ENCODE measurements around the gene UQCRQ.
"Not testable (repeated sequence)": the region's sequence is repeated elsewhere in the genome, so short reads cannot be mapped to it uniquely, and the experiment has no call there.

The UQCRQ gene

DNA sequence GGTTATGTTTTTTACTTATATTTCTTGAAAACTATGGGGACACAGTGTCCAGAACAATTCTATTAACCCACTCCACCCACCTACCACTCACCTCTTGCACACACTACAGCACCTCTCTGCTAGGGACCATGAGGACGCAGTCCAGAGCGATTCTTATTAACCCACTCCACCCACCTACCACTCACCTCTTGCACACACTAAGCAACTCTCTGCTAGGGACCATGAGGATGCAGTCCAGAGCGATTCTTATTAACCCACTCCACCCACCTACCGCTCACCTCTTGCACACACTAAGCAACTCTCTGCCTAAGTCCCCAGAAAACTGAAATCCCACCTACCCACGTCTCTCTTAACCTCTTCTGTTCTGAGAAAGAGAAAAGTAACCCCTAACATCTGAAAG is 33.8 kb upstream of the UQCRQ start:
- no peak for DNase-seq (ENCODE audit: low spot score)

DNA sequence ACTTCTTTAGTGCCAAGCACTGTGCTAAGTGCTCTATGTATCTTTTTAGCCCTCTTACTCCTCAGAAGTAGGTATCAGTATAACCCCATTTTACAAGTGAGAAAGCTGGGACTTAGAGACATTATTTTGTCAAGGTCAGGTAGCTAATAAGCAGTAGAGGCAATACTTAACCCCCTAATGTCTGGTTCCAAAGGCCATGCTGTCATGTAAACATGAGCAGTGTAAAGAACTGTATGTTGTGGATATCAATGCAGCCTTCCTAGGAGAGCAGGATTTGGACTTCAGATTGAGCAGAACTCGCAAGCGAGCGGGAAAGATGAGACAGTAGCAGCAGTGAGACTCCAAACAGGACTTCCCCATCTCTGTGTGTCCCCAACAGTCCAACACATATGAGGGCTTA is 32.4 kb upstream of the UQCRQ start:
- no peak for DNase-seq (ENCODE audit: low spot score)

DNA sequence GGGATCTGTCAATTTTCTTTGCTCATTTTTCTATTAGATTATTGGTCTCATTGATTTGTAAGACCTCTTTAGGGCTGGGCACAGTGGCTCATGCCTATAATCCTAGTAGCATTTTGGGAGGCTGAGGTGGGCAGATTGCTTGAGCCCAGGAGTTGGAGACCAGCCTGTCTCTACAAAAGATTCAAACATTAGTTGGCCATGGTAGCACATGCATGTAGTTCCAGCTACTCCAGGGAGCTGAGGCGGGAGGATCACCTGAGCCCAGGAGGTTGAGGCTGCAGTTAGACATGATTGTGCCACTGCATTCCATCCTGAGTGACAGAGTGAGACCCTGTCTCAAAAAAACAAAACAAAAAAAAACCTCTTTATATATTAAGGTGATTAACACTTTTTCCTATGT is 29.6 kb upstream of the UQCRQ start:
- DNase-seq (ENCODE audit: low spot score): no peak

DNA sequence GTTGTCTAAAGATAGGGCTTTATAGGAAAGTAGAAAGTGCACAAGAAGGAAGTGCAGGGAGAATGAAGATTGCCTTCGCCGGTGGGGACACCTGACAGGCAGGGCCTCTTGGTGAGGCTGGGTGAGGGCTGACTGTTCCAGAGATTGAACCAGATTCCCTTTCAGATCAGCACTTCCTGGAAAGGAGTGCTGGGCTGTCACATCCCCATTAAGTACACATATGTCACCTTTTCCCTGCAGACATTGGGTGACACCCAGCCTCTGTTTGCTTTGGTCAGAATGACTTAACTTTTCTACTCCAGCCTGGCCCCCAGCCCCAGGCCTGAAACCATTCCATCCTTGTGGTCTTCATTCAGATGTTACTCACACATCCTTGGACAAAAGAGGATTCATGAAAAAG is 28.6 kb upstream of the UQCRQ start:
- DNase-seq (ENCODE audit: low spot score): no peak

DNA sequence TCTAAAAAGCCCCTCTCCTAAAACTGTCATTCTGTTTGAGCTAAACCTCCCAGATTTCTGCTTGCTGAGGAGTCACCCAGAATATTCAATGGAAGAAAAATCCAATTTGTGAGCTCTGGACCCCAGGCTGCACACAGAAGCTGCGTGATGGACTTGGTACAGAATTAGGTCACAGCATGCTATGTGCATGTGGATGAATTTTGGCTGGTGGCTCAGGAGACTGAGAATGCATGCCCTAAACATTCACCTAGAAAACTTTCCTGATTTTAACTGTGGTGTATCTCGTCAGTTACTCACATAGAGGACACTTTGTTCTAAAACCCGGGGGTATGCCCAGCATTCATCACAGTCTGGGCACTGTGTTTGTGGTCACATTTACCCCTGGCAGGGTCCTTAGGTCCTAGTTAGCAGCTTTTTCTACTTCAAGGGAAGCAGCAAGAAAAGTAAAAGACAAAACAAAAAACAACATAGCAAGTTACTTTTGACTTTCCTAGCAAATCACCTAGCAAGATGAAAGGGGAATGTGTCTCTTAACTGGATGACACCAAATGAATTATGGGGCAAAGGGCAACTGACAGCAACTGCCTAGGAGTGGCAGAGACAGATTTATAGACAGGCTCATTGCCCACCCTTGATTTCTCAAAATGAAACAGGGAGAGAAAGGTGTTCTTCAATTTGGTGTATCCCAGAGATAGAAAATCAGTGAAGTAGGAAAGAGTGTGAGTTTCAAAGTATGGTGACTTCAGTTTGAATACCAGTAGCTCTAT is 27.7 kb upstream of the UQCRQ start:
- DNase-seq (ENCODE audit: low spot score): no peak

DNA sequence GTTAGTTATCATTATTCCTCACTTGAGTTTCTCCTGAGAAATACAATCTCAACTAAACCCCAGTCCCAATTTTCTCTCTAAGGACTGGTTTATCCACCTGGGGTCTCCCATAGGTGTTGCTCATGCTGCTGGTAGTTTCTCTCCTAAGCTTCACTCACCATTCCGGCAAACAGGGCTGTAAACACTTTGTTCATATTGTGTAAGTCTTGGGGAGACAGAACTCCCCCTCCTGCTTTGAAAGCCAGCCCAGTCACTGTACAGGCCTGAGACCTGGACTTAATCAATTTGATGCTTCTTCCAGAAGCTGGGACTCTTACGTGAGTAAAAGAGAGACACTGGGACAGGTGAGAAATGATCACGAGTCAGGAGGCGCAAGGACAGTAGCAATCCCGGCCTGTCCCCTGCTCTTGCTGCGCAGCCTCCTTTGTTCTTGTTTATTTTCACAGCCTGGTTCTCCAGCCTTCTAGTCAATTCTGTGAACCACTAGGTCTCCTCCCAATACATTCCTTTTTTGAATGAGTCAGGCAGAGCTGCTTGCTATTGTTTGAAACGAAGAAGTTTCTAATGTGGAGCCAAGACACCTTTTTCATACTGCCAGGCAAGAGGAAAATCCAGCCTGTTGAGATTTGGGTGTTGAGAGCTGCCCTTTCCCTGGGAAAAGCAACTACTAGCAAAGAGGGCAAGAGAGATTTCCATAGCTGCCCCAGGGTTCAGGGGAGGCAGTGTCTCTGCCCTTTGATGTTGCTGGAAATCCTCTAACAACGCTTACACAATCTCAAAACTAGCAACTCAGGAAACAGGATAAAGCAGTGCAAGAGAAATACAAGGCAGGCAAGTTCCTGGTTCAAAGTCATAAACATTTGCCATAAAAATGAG is 26.8 kb upstream of the UQCRQ start:
- peak; percentile 43 for DNase-seq (ENCODE audit: low spot score)

DNA sequence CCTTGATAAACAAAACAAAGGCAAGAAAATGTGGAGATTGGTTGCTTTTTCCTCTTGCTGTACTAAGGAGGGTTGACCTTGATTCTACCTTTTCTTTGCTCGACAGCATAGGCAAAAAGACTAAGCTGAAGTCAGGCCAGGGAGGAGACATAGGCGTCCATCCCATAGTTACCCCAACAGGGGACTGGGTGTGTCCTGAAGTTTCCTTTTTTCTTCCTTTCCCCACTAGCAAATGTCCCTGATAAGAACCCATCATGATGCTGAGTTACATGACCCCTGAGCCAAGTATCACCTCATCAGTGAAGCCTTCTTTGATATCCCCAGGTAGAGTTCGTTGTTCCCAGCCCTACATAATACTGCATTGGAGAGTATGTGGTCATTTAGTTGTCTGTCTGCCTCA is 26.1 kb upstream of the UQCRQ start:
- no peak for DNase-seq (ENCODE audit: low spot score)

DNA sequence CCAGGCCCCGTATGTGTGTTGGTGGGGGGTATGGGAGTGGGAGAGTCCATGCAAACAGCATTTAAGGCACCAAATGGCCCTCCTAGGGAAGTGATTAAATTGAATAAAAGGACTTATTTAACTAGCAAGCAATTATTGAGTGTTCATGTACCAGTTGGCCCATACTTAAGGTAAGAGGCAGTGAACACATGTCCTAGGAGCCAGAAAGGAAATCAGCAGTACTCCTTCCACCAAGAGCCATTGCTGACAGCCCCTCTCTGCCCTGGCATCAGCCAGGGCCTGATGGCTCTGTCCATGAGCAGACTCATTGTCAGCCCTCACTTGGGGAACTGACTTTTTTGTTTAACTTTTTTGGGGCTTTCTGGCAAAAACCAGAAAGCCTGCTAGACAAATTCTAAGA is 25.5 kb upstream of the UQCRQ start:
- DNase-seq (ENCODE audit: low spot score): no peak

DNA sequence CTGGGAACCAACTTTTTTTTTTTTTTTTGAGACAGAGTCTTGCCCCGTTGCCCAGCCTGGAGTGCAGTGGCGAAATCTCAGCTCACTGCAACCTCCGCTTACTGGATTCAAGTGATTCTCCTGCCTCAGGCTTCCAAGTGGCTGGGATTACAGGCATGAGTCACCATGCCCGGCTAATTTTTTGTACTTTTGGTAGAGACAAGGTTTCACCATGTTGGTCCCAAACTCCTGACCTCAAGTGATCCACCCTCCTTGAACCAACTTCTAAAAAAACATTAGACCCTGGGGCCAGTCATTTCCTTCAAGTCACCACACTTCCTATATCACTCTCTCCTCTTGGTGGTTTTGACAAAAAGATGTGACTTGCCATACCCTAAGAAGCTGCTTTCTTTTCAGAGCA is 25.1 kb upstream of the UQCRQ start:
- no peak for DNase-seq (ENCODE audit: low spot score)

DNA sequence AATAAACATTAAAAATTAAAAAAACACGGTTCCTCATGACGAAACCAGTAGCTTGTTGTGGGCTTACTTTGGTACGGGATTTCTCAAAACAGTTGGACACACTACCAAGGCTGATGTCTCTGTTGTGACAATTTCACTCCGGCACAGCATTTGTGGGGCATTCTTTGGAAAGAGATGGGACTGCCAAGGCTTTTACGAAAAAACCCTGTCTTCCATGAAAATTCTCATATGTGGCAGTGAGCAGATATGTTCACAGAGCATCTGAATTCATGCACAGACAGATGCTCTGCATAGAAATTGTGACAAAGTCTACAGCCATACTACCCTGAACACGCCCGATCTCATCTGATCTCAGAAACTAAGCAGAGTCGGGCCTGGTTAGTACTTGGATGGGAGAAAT is 18.2 kb upstream of the UQCRQ start:
- DNase-seq (ENCODE audit: low spot score): no peak

DNA sequence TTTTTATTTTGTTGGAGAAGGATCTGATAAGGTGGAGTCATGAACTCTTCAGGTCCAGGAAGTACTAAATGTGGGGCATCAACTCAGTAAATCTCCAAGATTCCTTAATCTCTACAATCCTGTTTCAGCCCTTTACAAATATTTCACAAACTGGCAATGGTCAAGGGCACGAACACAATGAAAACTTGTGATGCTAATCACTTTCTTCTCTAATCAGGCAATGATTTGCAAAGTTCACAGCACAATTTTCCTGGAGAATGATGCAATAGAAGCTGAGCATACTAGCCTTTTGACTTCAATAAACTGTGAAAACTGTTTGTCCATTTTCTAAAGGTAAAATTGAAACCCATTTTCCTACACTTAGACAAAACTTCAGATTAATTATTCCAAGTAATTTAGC is 17.1 kb upstream of the UQCRQ start:
- no peak for DNase-seq (ENCODE audit: low spot score)

DNA sequence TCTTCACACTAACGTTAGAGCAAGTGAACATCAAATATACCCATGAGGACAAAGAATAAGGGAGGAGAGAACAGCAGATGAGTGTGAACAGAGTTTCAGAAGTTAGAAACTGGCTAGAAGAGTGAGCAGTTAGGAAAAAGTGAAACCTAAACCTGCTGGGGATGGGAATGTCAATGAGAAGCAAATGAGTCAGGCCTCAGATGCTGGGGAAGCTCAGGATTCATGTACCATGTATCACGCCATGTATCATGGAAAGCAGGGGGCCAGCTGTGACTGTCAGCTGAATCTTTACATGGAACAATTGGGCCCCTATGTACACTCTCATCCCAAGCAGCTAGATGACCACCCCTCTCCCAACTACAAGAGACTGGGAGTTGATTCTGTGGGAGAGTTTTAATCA is 16.4 kb upstream of the UQCRQ start:
- no peak for DNase-seq (ENCODE audit: low spot score)

DNA sequence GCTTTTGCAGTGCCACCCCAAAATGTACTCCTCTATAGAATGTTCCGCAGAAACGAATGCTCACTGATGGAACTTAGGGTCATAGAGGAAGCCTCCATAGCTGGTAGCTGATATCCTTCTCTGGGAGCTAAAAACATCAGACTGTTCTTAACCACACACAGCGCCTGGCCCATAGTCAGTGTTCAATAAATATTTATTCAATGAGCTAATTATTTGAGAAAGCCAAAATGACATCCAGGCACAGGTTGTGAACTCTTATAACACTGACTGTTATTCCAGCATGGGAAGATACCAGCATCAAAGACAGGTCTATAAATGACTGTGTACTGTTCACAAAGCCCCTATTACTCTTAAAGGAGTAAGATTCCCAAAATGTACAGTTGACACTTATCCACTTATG is 13.1 kb upstream of the UQCRQ start:
- DNase-seq (ENCODE audit: low spot score): no peak

DNA sequence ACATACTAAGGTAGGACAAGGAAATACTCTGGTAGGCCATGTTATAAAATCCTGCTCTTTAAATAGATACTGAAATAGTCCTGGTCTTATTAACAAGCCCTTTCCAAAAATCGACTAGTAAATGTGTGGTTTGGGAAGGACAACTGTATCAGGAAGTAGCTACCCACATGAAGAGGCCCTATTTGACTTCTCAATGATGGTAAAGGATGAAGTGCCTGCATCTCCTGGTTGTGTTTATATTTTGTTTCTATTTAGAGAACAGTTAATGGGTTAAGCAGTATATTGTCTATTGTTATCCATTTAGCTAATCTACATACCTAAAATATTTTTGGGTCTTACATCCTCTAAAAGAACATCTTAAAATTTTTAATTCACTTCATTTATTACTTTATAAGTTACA is 12.7 kb upstream of the UQCRQ start:
- no peak for DNase-seq (ENCODE audit: low spot score)

DNA sequence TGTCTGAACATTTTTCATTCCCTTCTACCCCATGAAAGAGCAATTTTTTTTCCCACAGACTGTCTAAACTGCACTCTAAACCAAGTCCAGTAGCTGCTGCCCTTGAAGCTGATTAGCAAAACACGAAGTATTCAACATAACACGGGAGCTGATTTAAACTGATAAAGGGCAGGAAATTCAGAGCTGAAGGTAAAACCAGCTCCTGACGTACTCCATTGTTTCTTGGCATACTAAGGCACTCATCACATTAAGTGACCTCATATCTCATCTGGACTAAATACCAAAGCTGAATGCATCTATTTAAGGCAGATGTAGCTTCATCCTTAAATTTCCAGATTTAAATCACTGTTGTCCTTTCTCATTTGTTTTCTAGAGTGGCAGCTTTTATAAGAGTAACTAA is 12.1 kb upstream of the UQCRQ start:
- no peak for DNase-seq (ENCODE audit: low spot score)

DNA sequence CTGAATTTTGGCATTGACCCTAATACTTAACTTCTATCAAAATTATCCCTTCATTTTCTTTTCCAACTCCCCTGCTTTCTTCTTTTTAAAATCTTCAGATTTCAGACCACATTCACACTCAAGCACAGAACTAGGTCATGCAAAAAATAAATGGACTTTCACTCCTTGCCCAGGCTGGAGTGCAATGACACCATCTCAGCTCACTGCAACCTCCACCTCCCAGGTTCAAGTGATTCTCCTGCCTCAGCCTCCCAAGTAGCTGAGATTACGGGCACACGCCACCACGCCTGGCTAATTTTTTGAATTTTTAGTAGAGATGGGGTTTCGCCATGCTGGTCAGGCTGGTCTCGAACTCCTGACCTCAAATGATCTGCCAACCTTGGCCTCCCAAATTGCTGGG is 11.4 kb upstream of the UQCRQ start:
- DNase-seq (ENCODE audit: low spot score): not testable (repeated sequence)

DNA sequence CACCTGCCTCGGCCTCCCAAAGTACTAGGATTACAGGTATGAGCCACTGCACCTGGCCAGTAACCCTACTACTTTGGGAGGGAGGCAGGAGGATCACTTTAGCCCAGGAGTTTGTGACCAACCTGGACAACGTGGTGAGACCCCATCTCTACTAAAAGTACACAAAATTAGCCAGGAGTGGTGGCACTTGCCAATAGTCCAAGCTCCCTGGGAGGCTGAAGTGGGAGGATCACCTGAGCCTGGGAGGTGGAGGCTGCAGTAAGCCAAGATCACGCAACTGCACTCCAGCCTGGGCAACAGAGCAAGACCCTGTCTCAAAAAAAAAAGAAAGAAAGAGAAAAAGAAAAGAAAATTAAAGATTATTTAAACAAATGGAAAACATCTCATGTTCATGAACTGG is 10.4 kb upstream of the UQCRQ start:
- no peak for DNase-seq (ENCODE audit: low spot score)

DNA sequence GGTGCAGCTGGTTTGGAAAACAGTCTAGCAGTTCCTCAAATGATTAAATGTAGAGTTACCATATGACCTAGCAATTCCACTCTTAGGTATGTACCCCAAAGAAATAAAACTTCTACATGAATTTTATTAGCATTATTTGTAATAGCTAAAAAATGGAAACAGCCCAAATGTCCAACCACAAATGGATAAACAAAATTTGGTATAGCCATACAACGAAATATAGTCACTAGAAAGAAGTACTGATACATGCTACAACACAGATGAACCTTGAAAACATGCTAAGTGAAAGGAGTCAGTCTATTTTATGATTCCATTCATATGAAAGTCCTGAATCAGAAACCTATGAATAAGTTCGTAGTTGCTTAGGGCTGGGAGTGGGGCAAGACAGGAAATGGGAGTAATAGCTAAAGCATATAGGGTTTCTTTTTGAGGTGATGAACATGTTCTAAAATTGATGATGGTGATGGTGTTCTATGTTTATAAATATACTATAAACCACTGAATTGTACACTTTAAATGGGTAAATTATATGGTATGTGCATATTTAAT is 6.5 kb upstream of the UQCRQ start:
- no peak for DNase-seq (ENCODE audit: low spot score)

DNA sequence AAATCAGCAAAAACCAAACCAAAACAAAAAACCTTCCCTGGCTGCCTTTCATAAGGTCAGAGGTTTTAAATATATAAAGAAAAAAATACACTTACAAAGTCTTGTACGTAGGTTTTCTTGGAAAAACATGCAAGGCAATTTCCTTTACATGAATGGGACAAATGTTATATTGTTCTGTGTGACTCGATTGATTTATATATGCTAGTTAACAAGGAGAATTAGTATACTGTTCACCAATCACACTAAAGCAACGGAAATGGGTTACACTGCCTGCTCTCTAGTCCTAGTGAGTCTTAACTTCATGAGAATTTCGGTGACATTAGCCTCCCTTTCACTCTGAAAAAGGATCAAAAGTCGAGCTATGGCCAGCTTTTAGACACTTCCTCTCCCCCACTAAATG is 5.7 kb upstream of the UQCRQ start:
- no peak for DNase-seq (ENCODE audit: low spot score)

DNA sequence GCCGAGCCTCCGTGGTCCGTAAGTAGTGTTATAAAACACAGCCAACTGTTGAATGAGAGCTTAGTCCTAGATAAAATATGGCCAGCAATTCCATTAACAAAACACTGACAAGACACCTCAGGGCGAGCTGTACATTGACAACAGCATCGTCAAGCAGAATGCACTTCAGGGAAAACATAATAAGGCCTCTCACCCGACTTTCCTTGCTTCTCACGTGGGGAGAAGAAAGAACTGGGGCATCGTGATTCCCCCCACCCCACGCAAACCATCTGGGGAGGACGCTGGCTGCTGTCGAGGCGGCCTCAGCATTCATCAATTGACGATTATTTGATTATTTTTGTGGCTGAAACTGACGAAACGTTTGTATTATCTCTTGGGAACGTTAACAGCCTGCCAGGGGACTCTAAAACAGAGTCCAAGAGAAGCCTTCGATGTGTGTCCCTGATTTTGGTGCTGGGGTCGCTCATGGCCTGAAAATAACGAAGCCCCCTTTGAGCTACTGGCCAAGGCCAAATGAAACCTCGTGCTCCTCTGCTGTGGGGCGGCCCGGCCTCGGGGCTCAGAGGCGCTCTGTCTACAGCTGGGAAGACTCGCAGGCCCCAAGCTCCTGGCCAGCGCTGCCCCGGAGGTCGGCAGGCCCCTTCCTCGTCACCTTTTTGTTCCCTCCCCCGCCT is 637 bp upstream of the UQCRQ start:
- DNase-seq (ENCODE audit: low spot score): no peak

DNA sequence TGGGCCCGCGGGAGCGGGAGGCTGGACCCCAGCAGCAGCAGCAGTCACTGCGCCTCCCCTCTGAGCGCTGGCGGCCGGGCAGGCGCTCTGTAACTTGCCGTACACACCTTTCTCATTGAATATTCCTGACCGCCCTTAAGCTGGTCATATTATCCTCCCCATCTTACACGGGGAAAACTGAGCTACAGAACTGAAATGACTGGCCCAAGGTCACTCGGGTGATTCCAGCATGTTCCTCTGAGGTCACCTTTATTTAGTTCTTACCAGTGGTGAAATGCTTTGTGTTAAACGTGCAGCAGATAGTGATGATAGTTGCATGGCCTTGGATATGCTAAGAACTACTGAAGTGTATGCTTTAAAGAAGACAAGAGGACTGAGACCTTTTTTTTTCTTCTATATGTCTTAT is 607 bp downstream of the UQCRQ start:
- no peak for DNase-seq (ENCODE audit: low spot score)

DNA sequence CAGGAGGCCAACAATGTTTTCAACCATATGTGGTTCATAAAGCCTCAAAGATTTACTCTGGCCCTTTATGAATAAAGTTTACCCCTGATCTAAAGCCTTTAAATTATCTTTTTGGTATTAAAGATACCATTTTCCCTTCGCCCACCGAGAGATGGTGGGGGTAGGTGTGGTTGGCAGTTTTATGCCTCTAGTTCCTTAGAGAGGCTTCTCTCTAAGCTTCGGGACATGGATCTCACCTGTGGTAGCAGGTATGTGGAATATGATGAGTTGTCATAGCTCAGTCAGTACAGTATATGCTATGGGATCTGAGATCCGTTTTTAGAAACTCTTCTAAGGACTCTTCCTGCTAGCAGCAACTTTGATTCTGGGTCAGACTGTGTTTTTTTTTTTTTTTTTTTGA is 2.3 kb downstream of the UQCRQ start:
- DNase-seq (ENCODE audit: low spot score): no peak

DNA sequence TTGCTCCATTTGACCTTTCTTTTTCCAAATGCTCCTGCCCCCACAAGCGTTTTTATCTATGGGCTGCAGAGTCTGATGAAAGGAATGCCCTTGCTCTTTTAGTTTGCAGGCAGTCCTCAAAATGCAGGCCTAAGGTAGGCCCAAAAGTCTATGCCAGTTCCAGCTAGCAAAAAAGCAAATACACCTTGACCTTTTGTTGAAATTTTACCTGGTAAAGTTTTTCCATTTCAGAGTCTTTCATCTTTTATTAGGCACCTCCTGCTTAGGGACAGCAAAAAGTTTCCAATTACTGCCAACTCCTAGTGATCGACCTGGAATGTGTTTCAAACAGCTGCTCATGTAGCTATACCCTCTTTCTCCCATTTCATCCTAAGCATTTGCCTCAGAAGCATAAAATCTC is 4.4 kb downstream of the UQCRQ start:
- DNase-seq (ENCODE audit: low spot score): no peak

All from GM03348 (cell line).